Daoy (cell line): ENCODE data around the gene OR10V1. TPM values are rescaled to one million over a fixed set of nuclear protein-coding genes. Genes with fewer than 3 reads are reported as not detected.
"Not testable (repeated sequence)": the region's sequence is repeated elsewhere in the genome, so short reads cannot be mapped to it uniquely, and the experiment has no call there.

Source experiments
- DNase-seq: peaks from one replicate; pipeline ENCODE4 v3.0.0-alpha.2; 2015; ENCODE audit warnings: low read depth
- total RNA-seq: library from RNA; depleted of rRNA; stranded (reverse); fragments of >200 nt; shearing (Covaris generic); gene quantifications from 2 replicates; pipeline ENCODE4 v1.2.3, GENCODE V29; 2014

OR10V1 gene
- total RNA-seq, 1 experiment from 2014 or later, result not detected

DNA sequence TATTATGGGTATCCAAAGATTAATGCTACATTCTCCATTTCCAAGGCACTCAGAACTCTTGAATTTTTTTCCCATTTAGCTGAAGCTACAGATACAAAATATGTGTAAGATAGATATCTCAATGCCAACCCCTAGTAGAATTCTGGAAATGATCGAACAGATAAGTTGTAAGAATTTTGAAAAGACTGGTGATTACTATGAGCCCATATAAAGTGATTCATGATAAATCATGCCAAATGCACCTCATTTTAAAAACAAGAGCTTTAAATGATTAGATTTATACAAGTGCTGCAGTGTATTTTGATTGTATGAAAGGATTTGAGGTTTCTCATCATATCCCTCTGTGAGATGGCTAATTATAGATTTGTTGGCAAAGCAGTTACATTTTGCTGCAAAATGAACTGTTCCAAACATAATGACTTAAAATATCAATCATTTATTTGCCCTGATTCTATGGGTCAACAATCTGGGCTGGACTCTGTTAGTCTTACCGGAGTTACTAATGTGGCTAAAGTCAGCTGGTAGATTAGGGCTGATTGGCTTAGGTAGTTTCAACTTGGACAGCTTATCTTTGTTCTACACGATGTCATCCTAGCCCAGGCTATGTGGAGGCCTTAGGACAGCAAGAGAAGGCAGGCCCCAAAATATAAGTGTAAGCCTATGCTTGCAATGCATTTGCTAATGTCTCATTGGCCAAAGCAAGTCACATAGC, 3.4 kb downstream of the OR10V1 start:
- DNase-seq, result no peak

DNA sequence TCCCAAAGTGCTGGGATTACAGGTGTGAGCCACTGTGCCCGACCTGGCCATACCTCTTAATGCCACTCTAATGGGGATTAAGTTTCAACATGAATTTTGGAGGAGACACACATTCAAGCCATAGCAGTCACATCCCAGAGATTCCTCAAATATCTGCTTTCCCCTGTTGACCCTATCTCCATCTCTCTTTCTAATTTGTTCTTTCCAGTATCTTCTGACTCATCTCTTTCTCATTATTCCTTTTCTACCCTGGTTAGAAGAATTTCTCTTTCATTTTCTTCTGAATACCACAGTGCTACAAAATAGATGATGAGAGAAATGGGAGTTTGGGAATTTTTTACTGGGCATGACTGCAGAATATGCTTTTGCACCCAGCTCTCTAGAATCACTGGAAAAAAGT, 5.1 kb downstream of the OR10V1 start:
- DNase-seq, result no peak

DNA sequence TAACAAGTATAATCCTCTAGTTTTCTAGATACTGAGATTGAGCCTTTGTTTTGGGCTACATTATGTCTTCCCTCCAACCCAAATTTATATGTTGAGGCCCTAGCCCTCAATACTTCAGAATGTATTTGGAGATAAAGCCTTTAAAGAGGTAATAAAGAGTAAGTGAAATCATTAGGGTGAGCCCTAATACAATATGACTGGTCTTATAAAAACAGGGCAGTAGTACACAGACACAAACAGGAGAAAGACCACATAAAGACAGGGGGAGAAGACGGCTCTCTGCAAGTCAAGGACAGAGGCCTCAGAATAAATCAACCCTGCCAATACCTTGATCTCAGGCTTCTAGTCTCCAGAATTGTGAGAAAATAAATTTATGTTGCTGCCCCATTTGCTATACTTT, 6.3 kb downstream of the OR10V1 start:
- DNase-seq, result no peak

GRCh38 chr11:59706518-59707285, 6.9 kb downstream of the OR10V1 start:
- peak; percentile 81 for DNase-seq

DNA sequence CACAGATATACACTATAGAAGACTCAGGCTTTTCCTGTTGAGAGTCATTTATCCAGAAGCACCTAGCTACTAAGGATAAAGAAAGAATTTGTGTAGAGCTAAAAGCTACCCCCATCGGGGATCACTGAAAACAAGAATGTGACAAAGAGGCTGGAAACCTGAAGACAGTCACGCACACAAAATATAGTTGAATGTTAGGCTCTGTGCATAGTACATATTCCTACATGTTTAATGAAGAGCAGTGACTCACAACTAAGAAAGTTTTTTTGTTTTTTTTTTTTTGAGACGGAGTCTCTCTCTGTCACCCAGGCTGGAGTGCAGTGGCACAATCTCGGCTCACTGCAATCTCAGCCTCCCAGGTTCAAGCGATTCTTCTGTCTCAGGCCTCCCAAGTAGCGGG, 8.4 kb downstream of the OR10V1 start:
- no peak for DNase-seq

- DNase-seq, result not testable (repeated sequence)
Measured at GRCh38 chr11:59703515-59703914, 10.1 kb downstream of the OR10V1 start.

- DNase-seq, result not testable (repeated sequence)
Measured at GRCh38 chr11:59700157-59700556, 13.5 kb downstream of the OR10V1 start.

DNA sequence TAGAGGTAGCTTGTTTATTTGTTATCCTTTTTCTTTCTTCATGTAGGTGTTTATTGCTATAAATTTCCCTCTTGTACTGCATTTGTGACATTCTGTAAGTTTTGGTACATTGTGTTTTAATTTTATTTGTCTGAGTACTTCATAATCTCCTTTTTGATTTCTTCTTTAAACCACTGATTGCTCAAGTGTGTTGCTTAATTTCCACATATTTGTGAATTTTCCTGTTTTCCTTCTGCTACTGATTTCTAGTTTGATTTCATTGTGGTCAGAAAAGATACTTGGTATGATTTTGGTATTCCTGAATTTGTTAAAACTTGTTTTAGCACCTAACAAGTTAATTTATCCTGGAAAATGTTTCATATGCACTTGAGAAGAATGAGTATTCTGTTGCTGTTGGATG, 15.1 kb downstream of the OR10V1 start:
- DNase-seq, result no peak

GRCh38 chr11:59692915-59693314, 20.7 kb downstream of the OR10V1 start:
- no peak for DNase-seq

GRCh38 chr11:59691156-59691555, 22.5 kb downstream of the OR10V1 start:
- no peak for DNase-seq

GRCh38 chr11:59689015-59689414, 24.6 kb downstream of the OR10V1 start:
- DNase-seq, result no peak

- DNase-seq, result not testable (repeated sequence)
Measured at GRCh38 chr11:59681260-59681725, 32.4 kb downstream of the OR10V1 start.

DNA sequence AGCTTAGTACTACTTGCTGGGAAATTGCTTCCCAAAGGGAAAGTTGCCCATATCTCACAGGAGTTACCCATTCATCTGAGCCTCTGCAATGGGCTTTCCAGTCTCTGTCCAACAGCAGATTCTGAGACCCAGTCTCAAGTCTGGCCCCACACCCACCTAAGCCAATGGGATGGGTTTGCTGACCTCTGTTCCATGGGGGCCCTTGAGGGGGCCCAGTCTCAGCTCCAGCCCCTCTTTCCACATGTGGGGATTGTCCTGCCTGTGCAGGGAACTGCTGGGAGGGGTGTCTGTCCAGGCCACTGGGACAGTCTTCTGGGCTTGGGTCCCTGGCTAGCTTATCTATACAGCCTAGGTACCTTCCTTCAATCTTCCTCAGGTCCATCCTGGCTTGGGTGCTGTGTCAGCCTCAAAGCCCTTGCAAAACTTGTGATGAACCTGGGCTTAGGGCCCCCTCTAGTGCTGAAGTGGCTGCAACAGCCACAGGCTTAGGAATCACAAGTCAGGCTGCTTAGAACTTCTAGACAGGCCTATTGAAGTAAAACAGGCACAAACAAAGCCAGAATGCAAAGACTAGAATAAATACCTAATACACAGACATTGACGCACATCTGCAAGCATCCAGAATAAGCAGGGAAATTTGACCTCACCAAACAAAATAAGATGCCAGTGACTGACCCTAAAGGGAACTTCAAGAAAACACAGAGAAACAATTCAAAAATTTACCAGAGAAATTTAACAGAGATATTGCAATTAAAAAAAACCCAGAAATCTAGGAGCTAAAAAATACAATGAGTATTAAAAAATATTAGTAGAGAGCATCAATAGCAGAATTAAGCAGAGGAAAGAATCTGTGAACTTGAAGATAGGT, 33.1 kb downstream of the OR10V1 start:
- peak; percentile 53 for DNase-seq

- DNase-seq, result no peak
Measured at GRCh38 chr11:59679347-59679746, 34.3 kb downstream of the OR10V1 start.

- DNase-seq, result no peak
Measured at GRCh38 chr11:59678813-59679165, 34.9 kb downstream of the OR10V1 start.

- no peak for DNase-seq
Measured at GRCh38 chr11:59678118-59678812, 35.4 kb downstream of the OR10V1 start.

- no peak for DNase-seq
Measured at GRCh38 chr11:59676205-59676604, 37.4 kb downstream of the OR10V1 start.

- DNase-seq, result no peak
Measured at GRCh38 chr11:59674291-59674690, 39.4 kb downstream of the OR10V1 start.

DNA sequence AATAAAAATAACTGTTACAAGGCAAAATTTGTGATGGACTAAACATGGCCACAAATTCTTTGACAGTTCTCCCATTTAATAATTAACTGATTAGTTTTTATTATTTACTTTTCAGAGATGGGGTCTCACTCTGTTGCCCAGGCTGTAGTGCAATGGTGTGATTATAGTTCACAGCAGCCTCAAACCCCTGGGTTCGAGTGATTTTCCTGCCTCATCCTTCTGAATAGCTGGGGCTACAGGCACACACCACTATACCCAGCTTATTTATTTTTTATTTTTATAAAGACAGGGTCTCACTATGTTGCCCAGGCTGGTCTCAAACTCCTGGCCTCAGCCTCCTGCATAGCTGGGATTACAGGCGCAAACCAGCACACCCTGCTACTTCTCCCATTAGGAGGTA, 40.4 kb downstream of the OR10V1 start:
- DNase-seq, result no peak

- no peak for DNase-seq
Measured at GRCh38 chr11:59671471-59671870, 42.2 kb downstream of the OR10V1 start.

- DNase-seq, result no peak
Measured at GRCh38 chr11:59669611-59670009, 44.0 kb downstream of the OR10V1 start.
